Measurements from ENCODE around the gene OR7C2. TPM values are rescaled to one million over a fixed set of nuclear protein-coding genes. Genes with fewer than 3 reads are reported as not detected.

The OR7C2 gene
- total RNA-seq, 1 experiment from 2014 or later: not detected

- WGBS (ENCODE audit: extremely low coverage, insufficient read length, low lambda C conversion rate): no CpG with 5 or more reads among the region's 4 CpGs
- Histone ChIP-seq H3K18ac (ENCODE audit: insufficient read length, low read depth, low read length) (no peak overlapping the region), H3K9me3 (ENCODE audit: control insufficient read depth, low read depth, low read length) (no peaks in the 10 kb centered on the region), H2BK20ac (ENCODE audit: low read depth, low read length, poor library complexity, severe bottlenecking) (no peak overlapping the region), H4K8ac (replicated peaks; ENCODE audit: insufficient read length, low read depth, low read length) (no peak overlapping the region), H4K20me1 (ENCODE audit: control insufficient read depth, insufficient read depth, insufficient read length) (no peaks in the 10 kb centered on the region), H3K4ac (ENCODE audit: low read depth, low read length) (no peak overlapping the region), H4K5ac (ENCODE audit: insufficient read length, low read depth, low read length) (no peak overlapping the region), H3K23me2 (ENCODE audit: insufficient read length, low read depth, low read length, poor library complexity, severe bottlenecking) (no peaks in the 10 kb centered on the region), H2BK120ac (ENCODE audit: low read depth, low read length, poor library complexity, severe bottlenecking) (no peak overlapping the region), H2AK5ac (ENCODE audit: insufficient read length, low read length) (no peak overlapping the region), H3K9ac (ENCODE audit: extremely low read depth, insufficient read length, low read length) (no peak overlapping the region), H3K79me2 (ENCODE audit: insufficient read depth, low read length) (no peaks in the 10 kb centered on the region), H2AFZ (ENCODE audit: low read length) (no peak overlapping the region), H3K4me2 (ENCODE audit: insufficient read depth, insufficient read length, low read length) (no peak overlapping the region), H2BK12ac (ENCODE audit: insufficient read length, low read depth, low read length) (no peak overlapping the region), H2BK5ac (ENCODE audit: insufficient read length, low read length) (no peak overlapping the region), H3K27ac (ENCODE audit: insufficient read length, low read depth, low read length) (no peak overlapping the region), H2BK15ac (ENCODE audit: low read depth, low read length) (no peak overlapping the region), H4K91ac (ENCODE audit: insufficient read length, low read depth, low read length) (no peak overlapping the region), H3K14ac (ENCODE audit: insufficient read depth, low read length) (no peak overlapping the region), H3K56ac (ENCODE audit: insufficient read length, low read depth, low read length) (no peak overlapping the region), H3K23ac (ENCODE audit: insufficient read length, low read depth, low read length) (no peak overlapping the region), H3K79me1 (ENCODE audit: insufficient read depth, low read depth, low read length, poor library complexity, severe bottlenecking) (no peaks in the 10 kb centered on the region), H3K4me1 (ENCODE audit: insufficient read depth, low read length) (no peaks in the 10 kb centered on the region), H3K27me3 (ENCODE audit: insufficient read depth, low read length) (no peaks in the 10 kb centered on the region; the same call in 1 of the 2 replicates), H3T11ph (ENCODE audit: low read length) (no peak overlapping the region)
- Mint-ChIP-seq H3K4me1 (no peaks in the 10 kb centered on the region), H3K27me3 (ENCODE audit: low read depth) (no peaks in the 10 kb centered on the region; the same call in 1 of the 2 replicates), H3K27ac (no peak overlapping the region), H3K9me3 (peaks cover 45 to 88% of the 10 kb centered on the region in 2 experiments), H3K36me3 (ENCODE audit: insufficient read depth in 1 of 3, low read depth in 3 of 3) (peaks cover 1 to 24% (median 13%) of the 10 kb centered on the region in 3 experiments; a peak in 4 of 7 replicates), H3K4me3 (no peak overlapping the region)
- no peak for TF ChIP-seq CTCF (conservative IDR thresholded peaks at IDR 0.05)
- no peak for DNase-seq
Measured at GRCh38 chr19:14943601-14944000, 2.3 kb downstream of the OR7C2 start.
